ENCODE results near the gene GARNL3. TPM values are rescaled to one million over a fixed set of nuclear protein-coding genes. Genes with fewer than 3 reads are reported as not detected.

Gene GARNL3
- total RNA-seq, 1 donor from 2014 or later = 10.4 TPM

- TF ChIP-seq CTCF (conservative IDR thresholded peaks at IDR 0.05; ENCODE audit: low read depth, low read length) = no peak
- H3K4me3 ChIP-seq (ENCODE audit: low read depth, low read length) = no peak overlapping the region
- DNase-seq (ENCODE audit: low read depth) = no peak
Observed at GRCh38 chr9:127333221-127334064, 68.9 kb downstream of the GARNL3 start.

- DNase-seq (ENCODE audit: low read depth) = no peak
- no peak overlapping the region for H3K4me3 ChIP-seq (ENCODE audit: low read depth, low read length)
- TF ChIP-seq CTCF (conservative IDR thresholded peaks at IDR 0.05; ENCODE audit: low read depth, low read length) = no peak
Observed at GRCh38 chr9:127334725-127335124, 70.2 kb downstream of the GARNL3 start.

GRCh38 chr9:127336086-127336485, 71.5 kb downstream of the GARNL3 start:
- TF ChIP-seq CTCF (conservative IDR thresholded peaks at IDR 0.05; ENCODE audit: low read depth, low read length) = no peak
- no peak for DNase-seq (ENCODE audit: low read depth)

GRCh38 chr9:127336506-127337352, 72.2 kb downstream of the GARNL3 start:
- peak; percentile 82 for DNase-seq (ENCODE audit: low read depth)
- no peak for TF ChIP-seq CTCF (conservative IDR thresholded peaks at IDR 0.05; ENCODE audit: low read depth, low read length)
- H3K4me3 ChIP-seq (ENCODE audit: low read depth, low read length) = no peak overlapping the region

More at GRCh38 chr9:127336086-127336485, 71.5 kb downstream of the GARNL3 start:
- H3K4me3 ChIP-seq (ENCODE audit: low read depth, low read length) = no peak overlapping the region

GRCh38 chr9:127340721-127341120, 76.1 kb downstream of the GARNL3 start:
- TF ChIP-seq CTCF (conservative IDR thresholded peaks at IDR 0.05; ENCODE audit: low read depth, low read length) = no peak
- H3K4me3 ChIP-seq (ENCODE audit: low read depth, low read length) = no peak overlapping the region
- no peak for DNase-seq (ENCODE audit: low read depth)

- TF ChIP-seq CTCF (conservative IDR thresholded peaks at IDR 0.05; ENCODE audit: low read depth, low read length) = no peak
- no peak overlapping the region for H3K4me3 ChIP-seq (ENCODE audit: low read depth, low read length)
- no peak for DNase-seq (ENCODE audit: low read depth)
Observed at GRCh38 chr9:127341152-127341551, 76.6 kb downstream of the GARNL3 start.
